ENCODE results near the gene NLRX1. TPM values are rescaled to one million over a fixed set of nuclear protein-coding genes. Genes with fewer than 3 reads are reported as not detected.

The NLRX1 gene
- total RNA-seq, 1 experiment from 2014 or later: 21.4 TPM

GRCh38 chr11:119205574-119206510, 37.3 kb downstream of the NLRX1 start, which contains the start of gene CBL:
Gene CBL, plus strand, starts transcription at chr11:119206339. Its CDS starts 79 bp downstream, at chr11:119206418.
- H3K36me3 ChIP-seq (ENCODE audit: control insufficient read depth in 1 of 2, insufficient read depth in 2 of 2, low read length in 2 of 2): no peaks in the 10 kb centered on the region
- intact Hi-C loops (cut with micrococcal nuclease): loop anchor here (5.0 kb wide), 1 partner anchor 266 kb away; no protein-coding TSS in a partner anchor
- H3K4me2 ChIP-seq (ENCODE audit: low read length): peak within 1 kb of the TSS; percentile 70
- DNase-seq (ENCODE audit: low read depth, low spot score) (peak; percentile 78), ATAC-seq (peak; percentile 88)
- H3K27ac ChIP-seq (ENCODE audit: low read depth, low read length): peak within 1 kb of the TSS; percentile 80
- RAD21 ChIA-PET (ENCODE audit: low non-redundant PET in 1 of 2, low total read pairs in 2 of 2, uncharacterized antibody in 2 of 2, unreplicated experiment in 2 of 2): no interaction called here
- H3K9me2 ChIP-seq (ENCODE audit: insufficient read depth): no peaks in the 10 kb centered on the region
- peaks cover 41% of the 10 kb centered on the region for H3K79me2 ChIP-seq (ENCODE audit: insufficient read depth, low read length)
- no peaks in the 10 kb centered on the region for H4K20me1 ChIP-seq (ENCODE audit: insufficient read depth)
- CTCF ChIA-PET: interaction anchor here (0.6 to 2.4 kb wide), 17 partner anchors 9 to 169 kb away, joined by 3 to 17 read pairs (median 5); partner anchors contain the start of genes C1QTNF5 and DPAGT1
- POLR2A ChIA-PET: interaction anchor here (0.6 to 1.0 kb wide), 3 partner anchors 77 to 227 kb away, joined by 3 to 5 read pairs (median 3); no protein-coding TSS in a partner anchor
- peak within 1 kb of the TSS; percentile 91 for H2AFZ ChIP-seq (ENCODE audit: low read depth, low read length, poor library complexity, severe bottlenecking)
- H3K9me3 ChIP-seq (ENCODE audit: control insufficient read depth in 1 of 2, insufficient read depth in 1 of 2, low read depth in 1 of 2, low read length in 2 of 2): no peaks in the 10 kb centered on the region
- H3K9ac ChIP-seq (ENCODE audit: low read length): peak within 1 kb of the TSS; percentile 87
- no peaks in the 10 kb centered on the region for H3K27me3 ChIP-seq (ENCODE audit: insufficient read depth, low read length)
- H3K4me3 ChIP-seq (replicated peaks in 1 of 2; ENCODE audit: low read depth in 1 of 2, low read length in 2 of 2): peak within 1 kb of the TSS; percentile 72 to 96
- BruUV-seq (replicated peaks): no TSS peak
- H3K4me1 ChIP-seq (ENCODE audit: control insufficient read depth in 1 of 2, insufficient read depth in 2 of 2, low read length in 2 of 2): peaks cover 10 to 16% of the 10 kb centered on the region in 2 experiments
- TF ChIP-seq YY1 (IDR thresholded peaks at IDR 0.05; ENCODE audit: extremely low read depth, insufficient replicate concordance, low read depth, low read length): peak; percentile 70
- TF ChIP-seq ELF1 (IDR thresholded peaks at IDR 0.05; ENCODE audit: borderline replicate concordance, low read depth): no peak
- no peak for TF ChIP-seq REST (IDR thresholded peaks at IDR 0.05; ENCODE audit: low read depth)
- TF ChIP-seq JUND (IDR thresholded peaks at IDR 0.05): no peak
- TF ChIP-seq EZH2phosphoT487 (IDR thresholded peaks at IDR 0.05; ENCODE audit: borderline replicate concordance): no peak
- 0 out of 2 replicates have a peak, but pooled peaks have one; percentile 5 for TF ChIP-seq SIN3A (IDR thresholded peaks at IDR 0.05; ENCODE audit: low read depth)
- no peak for TF ChIP-seq EZH2 (IDR thresholded peaks at IDR 0.05)
- TF ChIP-seq ATF3 (IDR thresholded peaks at IDR 0.05): no peak
- peak; percentile 32; the same call in 1 of the 2 replicates for TF ChIP-seq ZFX (IDR thresholded peaks at IDR 0.05)
- TF ChIP-seq POLR2A (IDR thresholded peaks at IDR 0.05; ENCODE audit: borderline replicate concordance, extremely low read depth, insufficient read depth, insufficient read length): peak; percentile 21
- peak; percentile 47 for TF ChIP-seq RAD21 (IDR thresholded peaks at IDR 0.05; ENCODE audit: low read depth)
- TF ChIP-seq SRF (IDR thresholded peaks at IDR 0.05; ENCODE audit: low read depth): no peak
- TF ChIP-seq FOSL1 (IDR thresholded peaks at IDR 0.05; ENCODE audit: low read depth): no peak
- TF ChIP-seq POLR2AphosphoS5 (IDR thresholded peaks at IDR 0.05; ENCODE audit: low read depth, low read length): peak; percentile 48; the same call in 1 of the 2 replicates
- no peak for TF ChIP-seq ZBTB33 (IDR thresholded peaks at IDR 0.05; ENCODE audit: extremely low read depth, insufficient replicate concordance, low read length)
- TF ChIP-seq MAX (IDR thresholded peaks at IDR 0.05): no peak
- TF ChIP-seq TCF7L2 (IDR thresholded peaks at IDR 0.05; ENCODE audit: borderline replicate concordance, extremely low read depth, insufficient read depth, insufficient read length): peak; percentile 93
- TF ChIP-seq ZNF274 (IDR thresholded peaks at IDR 0.05; ENCODE audit: low read depth, low read length): no peak
- no peak for TF ChIP-seq CBX3 (IDR thresholded peaks at IDR 0.05; ENCODE audit: low read depth)
- TF ChIP-seq EGR1 (IDR thresholded peaks at IDR 0.05; ENCODE audit: low read depth): peak; percentile 29

All from HCT116 (cell line).